Ovary (tissue), 10 donors: ENCODE data around the gene CNDP1. TPM values are rescaled to one million over a fixed set of nuclear protein-coding genes. Genes with fewer than 3 reads are reported as not detected.

ENCODE experiments used
- DNase-seq, 5 donors: peaks; one replicate each; pipeline ENCODE4 v3.0.0-alpha.2; 2019 to 2020
- H3K27ac ChIP-seq, 2 donors: fragments of 200-600 bp; one replicate each; pipeline versions ENCODE4 v1.5.1 to v1.8.0; 2019 to 2022
- H3K27me3 ChIP-seq: fragments of 200-600 bp; one replicate; pipeline ENCODE4 v1.8.0; 2022
- H3K36me3 ChIP-seq: fragments of 200-600 bp; sonication (generic); one replicate; pipeline ENCODE4 v1.5.1; 2019
- H3K4me1 ChIP-seq: one replicate; pipeline ENCODE4 v1.8.1; 2013; ENCODE audit warnings: mild to moderate bottlenecking, moderate library complexity; ENCODE audit not compliant: insufficient read depth
- H3K4me3 ChIP-seq: fragments of 200-600 bp; sonication (generic); one replicate; pipeline ENCODE4 v1.5.1; 2017
- H3K9me3 ChIP-seq, 2 donors: fragments of 200-600 bp in 1 of 2; sonication (generic) in 1 of 2; one replicate each; pipeline versions ENCODE4 v1.5.1 to v1.8.1; 2013 to 2019; ENCODE audit warnings: mild to moderate bottlenecking in 1 of 2, moderate library complexity in 1 of 2
- EP300 ChIP-seq: sonication (generic); formaldehyde crosslinking; IDR thresholded peaks from one replicate; pipeline ENCODE4 v1.6.1; 2017; ENCODE audit warnings: antibody characterized with exemption
- POLR2A ChIP-seq: fragments of 450-650 bp; IDR thresholded peaks from one replicate; pipeline ENCODE4 v1.6.1; 2017; ENCODE audit warnings: antibody characterized with exemption, mild to moderate bottlenecking, moderate library complexity
- WGBS, 3 donors: extraction: QIAGEN DNeasy Blood & Tissue Kit in 1 of 3; methylation state at CpG; one replicate each; pipeline versions ENCODE4 v1.1.5 to v1.1.7; 2013 to 2017; 5-methylcytosine and 5-hydroxymethylcytosine counted together
- intact Hi-C, 4 donors: fragments of 100-400 bp; cut with DNase I; formaldehyde crosslinking; loops; one replicate each; pipeline versions ENCODE4 v1.11.0 to v1.15.1; 2022 to 2023
- long read RNA-seq, 3 donors: library from polyadenylated mRNA in 2 of 3; unstranded in 2 of 3; transcript quantifications; one replicate each; pipeline ENCODE4 v2.0.0 and lab custom pipeline, GENCODE V29; 2021 to 2026
- polyA plus RNA-seq, 2 donors: library from polyadenylated mRNA; stranded (reverse); fragments of 200-250 nt in 1 of 2; fragments of 350-450 nt in 1 of 2; fragmentation: Illumina TruSeq in 1 of 2; extraction: RNeasy Lipid Tissue Mini Kit (QIAGEN cat#74804) in 1 of 2; gene quantifications; one replicate each; pipeline ENCODE4 v1.2.3, GENCODE V29; 2013 to 2014
- total RNA-seq, 7 donors: library from RNA; depleted of rRNA in 2 of 7; stranded (reverse); fragments of >200 nt in 2 of 7; fragmentation: NEBNext Ultra II Directional in 3 of 7; extraction: Animal tissue kit (Norgen Biotek cat#: 25700) in 3 of 7; gene quantifications; one replicate each; pipeline versions ENCODE4 v1.1.0 to v1.2.4, GENCODE V29; 2016 to 2023
- TF ChIP-seq, protein P1 (sequence below), 3 donors: fragments of 450-650 bp in 2 of 3; fragments of 200-600 bp in 1 of 3; IDR thresholded peaks; one replicate each; pipeline versions ENCODE4 v1.5.1 to v1.8.0; 2016 to 2022; ENCODE audit warnings: antibody characterized with exemption in 3 of 3, mild to moderate bottlenecking in 1 of 3
- donor health status: DM: no; HTN: no; CAD: no; lungs with moderate emphysema.
- donor health status: DM: no; HTN: no; CAD: no.
- donor health status: Bipolar disorder and iron deficiency.
- donor health status: DM: yes; HTN: yes; CAD: no.
- donor health status: DM: no; HTN: no; CAD: no.
- donor health status: DM: yes; HTN: yes; CAD: no.

CNDP1 gene, protein sequence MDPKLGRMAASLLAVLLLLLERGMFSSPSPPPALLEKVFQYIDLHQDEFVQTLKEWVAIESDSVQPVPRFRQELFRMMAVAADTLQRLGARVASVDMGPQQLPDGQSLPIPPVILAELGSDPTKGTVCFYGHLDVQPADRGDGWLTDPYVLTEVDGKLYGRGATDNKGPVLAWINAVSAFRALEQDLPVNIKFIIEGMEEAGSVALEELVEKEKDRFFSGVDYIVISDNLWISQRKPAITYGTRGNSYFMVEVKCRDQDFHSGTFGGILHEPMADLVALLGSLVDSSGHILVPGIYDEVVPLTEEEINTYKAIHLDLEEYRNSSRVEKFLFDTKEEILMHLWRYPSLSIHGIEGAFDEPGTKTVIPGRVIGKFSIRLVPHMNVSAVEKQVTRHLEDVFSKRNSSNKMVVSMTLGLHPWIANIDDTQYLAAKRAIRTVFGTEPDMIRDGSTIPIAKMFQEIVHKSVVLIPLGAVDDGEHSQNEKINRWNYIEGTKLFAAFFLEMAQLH
- under 1 TPM in 5 of 7 donors, not detected in 2; 0.13 to 0.35 (median 0.15) TPM for total RNA-seq
- polyA plus RNA-seq = under 1 TPM in 1 of 2 donors, not detected in 1; 0.02 TPM
- long read RNA-seq, donor 1 = 0 reads
- long read RNA-seq, donor 2 = 0 reads
- long read RNA-seq, donor 3 = 0 reads

DNA sequence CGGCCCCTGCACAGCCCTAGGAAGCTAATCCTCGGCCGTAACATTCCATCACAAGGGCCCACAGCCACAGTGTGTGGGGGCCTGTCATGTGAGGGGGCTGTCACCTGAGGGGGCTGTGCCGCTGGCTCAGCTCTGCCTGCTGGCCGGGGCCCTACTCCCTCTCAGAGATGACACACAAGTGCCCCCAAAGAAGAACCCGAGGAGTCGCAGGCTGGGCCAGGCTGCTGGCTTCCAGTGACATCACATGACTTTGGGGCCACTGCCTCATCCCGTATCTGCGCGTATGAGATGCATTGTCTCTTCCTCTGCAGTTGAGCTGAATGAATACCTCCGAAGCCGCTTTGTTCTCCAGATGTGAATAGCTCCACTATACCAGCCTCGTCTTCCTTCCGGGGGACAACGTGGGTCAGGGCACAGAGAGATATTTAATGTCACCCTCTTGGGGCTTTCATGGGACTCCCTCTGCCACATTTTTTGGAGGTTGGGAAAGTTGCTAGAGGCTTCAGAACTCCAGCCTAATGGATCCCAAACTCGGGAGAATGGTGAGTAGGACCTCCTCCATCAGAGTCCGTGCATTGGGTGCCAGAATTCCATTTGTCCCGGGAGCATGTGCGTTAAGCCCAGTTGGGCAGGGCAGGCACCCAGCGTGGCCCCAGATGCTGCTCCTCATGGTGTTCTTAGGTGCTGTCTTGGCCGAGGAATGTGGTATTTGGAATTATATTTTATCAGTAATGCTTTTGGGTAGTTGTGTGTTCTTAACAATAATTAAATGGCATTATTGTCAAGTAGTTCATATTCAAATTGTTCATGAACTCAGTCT, at the start of gene CNDP1:
Gene CNDP1, plus strand, starts transcription at position 351 of the 820 bp plus-strand sequence. Its CDS starts 168 bp downstream, at position 519.
- no peak for DNase-seq
- intact Hi-C loops = no loop called here
- H3K27me3 ChIP-seq = no peaks in the 10 kb centered on the region
- H3K27ac ChIP-seq = no peak within 1 kb of the TSS
- no peaks in the 10 kb centered on the region for H3K4me1 ChIP-seq
- H3K36me3 ChIP-seq = no peaks in the 10 kb centered on the region
- H3K4me3 ChIP-seq = no peak within 1 kb of the TSS
- TF ChIP-seq EP300 (no peak), POLR2A (no peak)
- TF ChIP-seq, protein P1, sequence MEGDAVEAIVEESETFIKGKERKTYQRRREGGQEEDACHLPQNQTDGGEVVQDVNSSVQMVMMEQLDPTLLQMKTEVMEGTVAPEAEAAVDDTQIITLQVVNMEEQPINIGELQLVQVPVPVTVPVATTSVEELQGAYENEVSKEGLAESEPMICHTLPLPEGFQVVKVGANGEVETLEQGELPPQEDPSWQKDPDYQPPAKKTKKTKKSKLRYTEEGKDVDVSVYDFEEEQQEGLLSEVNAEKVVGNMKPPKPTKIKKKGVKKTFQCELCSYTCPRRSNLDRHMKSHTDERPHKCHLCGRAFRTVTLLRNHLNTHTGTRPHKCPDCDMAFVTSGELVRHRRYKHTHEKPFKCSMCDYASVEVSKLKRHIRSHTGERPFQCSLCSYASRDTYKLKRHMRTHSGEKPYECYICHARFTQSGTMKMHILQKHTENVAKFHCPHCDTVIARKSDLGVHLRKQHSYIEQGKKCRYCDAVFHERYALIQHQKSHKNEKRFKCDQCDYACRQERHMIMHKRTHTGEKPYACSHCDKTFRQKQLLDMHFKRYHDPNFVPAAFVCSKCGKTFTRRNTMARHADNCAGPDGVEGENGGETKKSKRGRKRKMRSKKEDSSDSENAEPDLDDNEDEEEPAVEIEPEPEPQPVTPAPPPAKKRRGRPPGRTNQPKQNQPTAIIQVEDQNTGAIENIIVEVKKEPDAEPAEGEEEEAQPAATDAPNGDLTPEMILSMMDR (IDR thresholded peaks at IDR 0.05) = no peak
- H3K9me3 ChIP-seq = no peaks in the 10 kb centered on the region
- 84 to 88% (median 86%) methylated on average over 21 of the region's 21 CpGs for WGBS, 3 donors

DNA sequence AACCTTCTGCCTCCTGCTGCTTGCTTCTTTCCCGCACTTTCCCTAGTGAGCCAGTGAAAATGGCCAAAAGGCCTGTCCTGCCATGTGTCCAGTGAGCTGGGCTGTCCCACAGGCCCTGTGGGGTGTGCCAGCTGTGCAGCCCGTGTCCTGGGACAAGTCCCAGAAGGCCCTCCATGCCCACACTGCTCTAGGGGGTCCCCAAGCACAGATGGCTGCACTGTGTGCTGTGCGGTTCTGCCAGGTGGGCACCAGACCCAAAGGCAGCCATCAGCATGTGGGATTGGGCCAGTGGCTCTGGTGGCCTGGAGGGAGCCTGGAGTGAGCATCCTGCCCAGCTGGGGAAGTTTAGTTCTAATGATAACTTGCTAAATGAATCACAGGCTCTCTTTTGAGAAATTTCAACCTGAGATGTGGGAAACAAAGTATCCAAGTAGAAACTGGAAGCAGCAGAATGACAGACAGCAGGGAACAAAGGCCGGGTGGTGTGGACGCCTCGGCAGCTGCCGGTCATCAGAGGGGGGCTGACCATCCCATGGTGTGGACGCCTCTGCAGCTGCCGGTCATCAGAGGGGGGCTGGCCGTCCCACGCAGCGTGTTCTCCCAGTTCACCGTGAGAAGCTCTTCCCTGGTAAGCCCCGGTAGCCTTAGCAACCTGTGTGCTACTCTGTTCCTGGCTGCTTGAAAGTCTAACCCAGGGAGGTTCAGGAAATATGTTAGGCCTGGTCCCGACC, 48.0 kb upstream of the CNDP1 start:
- DNase-seq = no peak
- no peak overlapping the region for H3K27ac ChIP-seq

GRCh38 chr18:74488354-74488753, 45.9 kb upstream of the CNDP1 start:
- H3K27me3 ChIP-seq = no peaks in the 10 kb centered on the region
- 88 to 97% (median 93%) methylated on average over 8 of the region's 8 CpGs for WGBS, 3 donors
- no peak overlapping the region for H3K27ac ChIP-seq
- intact Hi-C loops = no loop called here
- H3K4me1 ChIP-seq = no peaks in the 10 kb centered on the region
- DNase-seq = no peak
- no peak overlapping the region for H3K4me3 ChIP-seq
- TF ChIP-seq, protein P1 (IDR thresholded peaks at IDR 0.05) = no peak
- TF ChIP-seq EP300 (no peak), POLR2A (no peak)
- H3K9me3 ChIP-seq = no peaks in the 10 kb centered on the region
- no peaks in the 10 kb centered on the region for H3K36me3 ChIP-seq

More for the DNA sequence above, 48.0 kb upstream of the CNDP1 start:
- intact Hi-C loops = no loop called here
- H3K4me3 ChIP-seq = no peak overlapping the region
- H3K9me3 ChIP-seq = no peaks in the 10 kb centered on the region
- H3K27me3 ChIP-seq = no peaks in the 10 kb centered on the region
- no peaks in the 10 kb centered on the region for H3K4me1 ChIP-seq
- no peaks in the 10 kb centered on the region for H3K36me3 ChIP-seq
- no peak for TF ChIP-seq EP300
- no peak for TF ChIP-seq POLR2A
- TF ChIP-seq, protein P1 (IDR thresholded peaks at IDR 0.05) = no peak
- 67 to 74% (median 70%) methylated on average over 14 to 15 of the region's 15 CpGs for WGBS, 3 donors

DNA sequence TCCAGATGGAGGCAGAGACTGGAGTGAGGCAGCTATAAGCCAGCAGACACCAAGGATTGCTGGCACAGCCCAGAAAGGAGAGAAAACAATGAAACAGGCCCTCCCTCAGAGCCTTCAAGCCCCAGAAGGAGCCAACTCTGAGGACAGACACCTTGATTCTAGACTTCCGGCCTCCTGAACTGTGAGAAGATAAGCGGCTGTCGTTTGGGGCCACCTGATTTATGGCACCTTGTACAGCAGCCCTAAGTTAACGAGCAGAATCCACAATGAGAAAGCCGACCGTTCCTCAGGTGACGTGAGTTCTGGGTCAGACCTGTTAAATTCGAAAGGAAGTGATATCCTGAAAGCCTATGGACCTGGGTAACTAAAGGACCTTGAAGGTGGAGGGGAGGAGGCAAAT, 45.4 kb upstream of the CNDP1 start:
- 80 to 87% (median 82%) methylated on average over 8 of the region's 8 CpGs for WGBS, 3 donors
- H3K27me3 ChIP-seq = no peaks in the 10 kb centered on the region
- DNase-seq = no peak
- H3K36me3 ChIP-seq = no peaks in the 10 kb centered on the region
- no peak overlapping the region for H3K4me3 ChIP-seq
- no peak overlapping the region for H3K27ac ChIP-seq
- no peaks in the 10 kb centered on the region for H3K9me3 ChIP-seq
- TF ChIP-seq POLR2A = no peak
- TF ChIP-seq, protein P1 (IDR thresholded peaks at IDR 0.05) = no peak
- no peak for TF ChIP-seq EP300
- no peaks in the 10 kb centered on the region for H3K4me1 ChIP-seq
- intact Hi-C loops = no loop called here
